ENCODE data around the gene TMED10.

DNA sequence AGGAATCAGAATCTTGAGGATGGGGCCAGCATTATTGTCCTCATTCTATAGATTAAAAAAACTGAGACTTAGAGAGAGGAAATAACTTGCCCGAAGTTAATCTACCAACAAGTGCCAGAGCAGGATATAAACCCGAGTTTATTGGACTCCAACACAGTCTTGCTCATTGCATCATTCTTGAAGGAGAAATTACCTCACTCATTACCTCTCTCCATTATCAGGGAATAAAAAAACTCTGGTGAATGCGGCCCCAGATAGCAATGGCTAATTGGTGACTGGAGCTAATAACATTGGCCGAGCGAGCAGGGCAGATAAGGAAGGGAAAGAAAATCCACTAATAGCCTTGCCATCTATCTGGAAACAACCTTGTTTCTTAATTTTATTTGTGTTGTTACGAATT lies 24.7 kb upstream of the TMED10 start:
- TF ChIP-seq EZH2 (IDR thresholded peaks at IDR 0.05; ENCODE audit: low read depth) (no peak), CTCF (conservative IDR thresholded peaks at IDR 0.05) (no peak)

All from PC-9 (cell line).